ENCODE data around the gene PTHLH.

PTHLH gene

DNA sequence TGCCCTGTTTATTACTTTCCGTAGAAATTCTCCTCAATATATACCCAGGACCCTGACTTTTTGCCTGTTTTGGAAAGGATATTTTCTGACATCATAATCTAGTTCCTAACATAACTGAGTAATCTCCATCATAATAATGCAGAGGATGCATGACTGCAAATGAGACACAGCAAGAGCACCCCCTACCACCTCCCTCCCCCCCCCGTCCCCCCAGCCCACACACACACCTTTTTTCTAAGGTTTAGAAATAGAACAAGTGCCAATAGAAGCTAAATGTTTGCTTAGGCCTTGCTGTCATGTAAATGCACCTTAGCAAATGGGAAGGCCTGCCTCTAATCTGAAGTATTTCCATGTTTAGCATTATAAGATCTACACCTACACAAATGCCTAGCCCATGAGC, at the start of gene PTHLH:
PTHLH (minus strand) TSS at position 13 of the 400 bp plus-strand sequence. CDS start 3,239 bp downstream, outside the sequence.
- DNase-seq: no peak

GRCh38 chr12:28021704-28022103, 49.2 kb upstream of the PTHLH start:
- no peak for DNase-seq

DNA sequence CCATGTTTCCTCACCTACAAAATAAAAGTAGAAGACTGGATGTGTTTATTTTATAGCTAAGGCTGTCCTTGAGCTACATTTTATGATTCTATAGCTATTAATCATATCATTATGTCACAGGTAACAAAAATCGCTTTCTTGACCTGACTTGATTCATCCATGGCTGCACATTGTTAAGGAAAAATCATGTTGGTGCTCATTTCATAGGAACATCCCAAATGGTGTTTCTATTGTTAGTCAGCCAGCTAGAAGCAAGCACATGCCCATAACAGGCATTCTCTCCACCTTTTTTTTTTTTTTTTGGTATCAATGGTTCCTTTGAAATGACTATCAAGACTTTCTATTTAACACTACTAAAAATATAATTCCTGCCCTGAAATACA, 45.3 kb upstream of the PTHLH start:
- no peak for DNase-seq

- no peak for DNase-seq
Observed at GRCh38 chr12:28017126-28017872, 44.8 kb upstream of the PTHLH start.

- no peak for DNase-seq
Observed at GRCh38 chr12:28015165-28015564, 42.6 kb upstream of the PTHLH start.

DNA sequence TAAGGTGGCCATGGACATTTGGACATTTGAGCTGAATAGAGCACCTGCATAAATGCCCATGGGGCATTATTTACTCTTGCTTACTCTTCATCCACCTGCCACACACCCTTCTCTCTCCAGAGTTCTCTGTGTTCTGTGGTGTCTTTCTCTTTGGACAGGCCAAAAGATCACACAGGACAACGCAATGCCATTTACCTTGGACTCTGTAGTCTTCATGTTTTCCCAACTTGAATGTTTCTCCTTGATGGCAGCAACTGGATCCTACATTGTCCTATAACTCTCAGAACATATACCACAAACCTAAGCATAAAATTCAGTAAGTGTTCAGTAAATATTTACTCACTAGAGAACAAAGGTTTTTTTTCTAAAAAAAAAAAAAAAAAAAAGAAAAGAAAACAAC, 41.7 kb upstream of the PTHLH start:
- DNase-seq: no peak

DNA sequence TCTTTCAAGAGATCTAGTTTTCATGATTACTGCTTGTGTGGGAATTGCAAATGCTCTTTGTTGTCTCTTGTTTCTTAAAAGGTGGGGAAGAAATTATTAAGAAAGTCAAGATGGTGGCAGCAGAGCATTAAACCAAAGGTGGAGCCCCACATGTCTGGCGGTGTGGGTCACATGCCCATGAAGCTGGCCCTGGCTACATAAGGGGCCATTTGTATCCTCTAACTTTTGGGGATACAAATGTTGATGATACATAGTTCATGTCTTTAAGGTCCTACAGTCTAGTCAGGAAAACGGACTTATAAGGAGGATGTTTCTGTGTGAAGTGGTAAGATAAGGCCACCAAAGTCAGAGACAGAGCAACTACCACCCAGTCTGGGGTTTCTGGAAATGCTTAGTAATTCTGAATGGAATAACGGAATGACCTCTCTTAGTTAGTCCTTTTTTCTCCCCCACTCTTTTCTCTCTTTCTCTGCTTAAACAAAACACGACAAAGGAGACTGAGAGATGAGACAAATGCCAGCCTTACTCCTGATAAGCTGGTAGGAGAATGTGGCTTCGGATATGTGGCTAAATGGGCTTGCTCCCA, 39.9 kb upstream of the PTHLH start:
- no peak for DNase-seq

- no peak for DNase-seq
Observed at GRCh38 chr12:28010036-28010435, 37.5 kb upstream of the PTHLH start.

DNA sequence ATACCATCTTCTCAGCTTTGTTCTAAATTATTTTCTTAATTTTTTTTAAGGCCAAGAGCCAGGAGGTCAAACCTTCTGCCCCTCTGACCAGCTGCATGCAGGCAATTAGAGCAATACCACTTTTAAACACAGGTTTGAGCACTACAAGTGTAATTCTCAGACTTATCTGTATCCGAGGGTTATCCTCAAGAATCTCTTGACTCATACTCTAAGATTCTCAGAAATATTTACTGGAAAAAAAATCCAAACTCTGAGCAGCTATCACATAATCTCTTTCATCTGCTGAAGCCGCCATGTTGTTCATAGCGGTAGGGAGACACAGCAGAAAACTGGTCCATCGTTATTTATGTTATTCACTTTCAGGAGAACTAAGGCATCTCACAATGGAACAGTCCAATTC, 27.4 kb upstream of the PTHLH start:
- no peak for DNase-seq

DNA sequence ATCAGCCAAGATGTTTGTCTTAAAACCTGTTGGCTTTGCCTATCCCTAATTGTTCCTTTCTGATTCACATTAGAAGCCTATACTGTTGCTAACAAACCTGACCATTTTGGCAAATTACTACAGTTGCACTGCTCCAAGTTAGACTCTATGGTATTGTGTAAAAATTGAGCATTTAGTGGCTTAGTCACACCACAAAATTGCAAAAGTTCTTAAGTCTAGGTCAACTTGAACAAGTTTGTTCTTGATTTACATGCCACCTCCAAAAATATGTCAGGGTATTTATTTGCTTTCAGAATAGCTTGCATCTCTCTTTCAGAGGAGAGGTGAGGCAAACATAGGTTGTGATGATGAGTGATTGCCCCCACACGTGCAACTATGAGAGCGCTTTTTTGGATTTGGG, 27.0 kb upstream of the PTHLH start:
- DNase-seq: no peak

GRCh38 chr12:27998658-27999057, 26.1 kb upstream of the PTHLH start:
- DNase-seq: no peak

GRCh38 chr12:27998170-27998569, 25.6 kb upstream of the PTHLH start:
- DNase-seq: no peak

- DNase-seq: no peak
Observed at GRCh38 chr12:27996761-27997160, 24.2 kb upstream of the PTHLH start.

GRCh38 chr12:27995406-27995805, 22.9 kb upstream of the PTHLH start:
- DNase-seq: no peak

GRCh38 chr12:27988594-27989233, 16.2 kb upstream of the PTHLH start:
- DNase-seq: no peak

GRCh38 chr12:27987331-27987730, 14.8 kb upstream of the PTHLH start:
- no peak for DNase-seq

GRCh38 chr12:27984275-27984674, 11.7 kb upstream of the PTHLH start:
- no peak for DNase-seq

DNA sequence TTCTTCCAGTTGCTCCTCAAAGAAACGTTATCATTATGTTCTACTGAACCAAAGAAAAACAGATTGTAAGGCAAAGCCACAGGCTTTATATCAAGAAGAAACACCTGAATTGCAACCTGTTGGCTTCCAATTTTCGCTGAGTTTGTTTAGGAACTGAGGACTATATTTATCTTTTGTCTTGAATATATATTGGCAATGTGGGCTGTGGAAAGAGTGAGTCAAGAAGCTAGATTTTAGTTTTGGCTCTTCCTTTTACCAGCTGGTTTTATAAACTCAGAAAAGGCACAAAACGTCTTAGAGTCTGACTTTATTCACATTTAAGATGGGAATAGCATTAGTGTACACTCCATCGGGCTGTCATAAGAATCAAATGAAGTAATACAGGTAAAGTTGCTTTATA, 10.4 kb upstream of the PTHLH start:
- DNase-seq: no peak

- no peak for DNase-seq
Observed at GRCh38 chr12:27982385-27982784, 9.9 kb upstream of the PTHLH start.

DNA sequence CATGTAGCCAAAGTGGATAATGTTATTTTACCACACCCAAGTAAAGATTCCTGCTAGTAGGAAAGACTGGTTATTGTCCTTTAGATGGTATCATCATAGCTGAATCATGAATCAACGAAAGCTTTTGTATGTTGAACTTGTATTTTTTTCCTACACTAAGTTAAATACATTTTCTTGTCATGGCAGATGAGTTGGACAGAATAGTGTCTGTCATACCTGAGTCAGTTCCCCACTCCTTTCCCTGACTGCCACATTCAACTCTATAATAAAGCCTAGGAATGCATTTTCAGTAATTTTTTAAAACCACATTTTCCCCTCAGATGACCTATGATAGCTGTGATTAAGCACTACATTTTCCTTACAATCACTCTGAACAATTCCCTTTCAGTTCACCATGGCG, 9.3 kb upstream of the PTHLH start:
- DNase-seq: no peak

DNA sequence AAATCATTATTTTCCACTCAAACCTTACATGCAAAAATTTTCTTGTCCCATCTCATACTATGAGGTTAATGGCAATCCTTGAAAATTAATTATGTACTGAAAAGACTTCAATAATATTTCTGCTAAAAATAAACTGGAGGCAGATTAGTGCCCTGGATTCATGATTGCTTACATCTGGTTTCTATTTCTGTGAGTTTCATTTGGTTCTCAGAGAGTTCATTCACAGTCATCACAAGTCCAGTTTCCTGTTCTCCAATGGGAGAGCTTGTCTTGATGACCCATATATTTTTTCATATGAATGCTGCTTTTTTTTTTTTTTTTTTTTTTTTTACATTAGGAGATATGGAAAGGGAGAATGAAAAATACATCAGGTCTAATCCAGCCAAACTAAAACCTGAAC, 6.6 kb upstream of the PTHLH start:
- DNase-seq: no peak

DNA sequence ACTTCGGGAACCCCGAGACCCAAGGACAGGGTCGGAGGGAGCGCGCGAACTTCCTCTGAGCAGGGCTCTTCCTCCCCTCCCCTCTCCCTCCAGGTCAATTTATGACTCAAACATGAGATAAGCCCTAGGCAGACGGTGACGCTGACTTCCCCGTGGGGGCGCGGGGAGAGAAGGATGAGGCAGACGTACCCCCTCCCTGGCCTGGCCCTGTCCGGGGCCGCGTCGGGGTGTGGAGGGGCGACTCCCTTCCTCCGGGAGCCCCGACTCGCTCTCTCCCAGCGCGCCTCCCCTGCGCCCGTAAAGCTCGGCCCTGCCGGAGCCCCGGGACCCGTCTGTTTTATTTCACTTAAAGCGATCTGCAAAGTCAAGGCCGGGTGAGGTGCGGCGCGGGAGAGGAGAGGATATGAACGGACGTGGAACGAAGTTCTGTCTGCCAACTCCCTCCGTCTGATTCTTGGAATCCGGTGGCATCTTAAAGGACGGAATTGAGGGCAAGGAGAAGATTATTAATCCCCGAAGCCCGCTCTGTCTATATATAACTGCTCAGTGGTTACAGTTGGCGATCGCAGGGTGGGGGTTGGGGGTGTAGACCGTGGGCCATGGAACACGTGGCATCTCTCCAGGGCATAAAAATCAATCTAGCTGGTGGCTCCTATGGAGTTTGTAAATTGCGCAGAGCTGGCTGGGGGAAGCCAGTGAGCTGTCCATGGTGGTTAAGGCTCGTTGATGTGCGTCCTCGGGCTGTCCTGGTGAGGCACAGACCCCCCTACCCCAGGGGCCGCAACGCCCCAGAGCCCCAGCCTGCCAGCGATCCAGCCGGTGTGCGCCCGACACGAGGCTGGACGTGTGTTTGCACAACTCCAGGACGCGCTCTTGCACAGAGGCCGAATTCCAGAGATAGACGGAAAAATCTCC, 2.9 kb upstream of the PTHLH start:
- DNase-seq: no peak

GRCh38 chr12:27974735-27975221, 2.2 kb upstream of the PTHLH start:
- DNase-seq: no peak

All from stimulated activated CD4-positive, alpha-beta T cell treated with anti-CD3 and anti-CD28 coated beads, Interleukin-1b, Interleukin-23, amount 100 ng/mL, for 48 hours (primary cell).